GM23248 (cell line): ENCODE measurements around the gene TIMM22. TPM values are rescaled to one million over a fixed set of nuclear protein-coding genes. Genes with fewer than 3 reads are reported as not detected.
"Not testable (repeated sequence)": the region's sequence is repeated elsewhere in the genome, so short reads cannot be mapped to it uniquely, and the experiment has no call there.

Source experiments
- DNase-seq: peaks from one replicate; pipeline ENCODE4 v3.0.0-alpha.2; 2015
- H2AFZ ChIP-seq: fragments of 200-600 bp; sonication (generic); 2 replicates; pipeline ENCODE4 v1.6.1; 2016; ENCODE audit warnings: antibody characterized with exemption
- H3F3A ChIP-seq: fragments of 200-600 bp; sonication (generic); 2 replicates; pipeline ENCODE4 v1.6.1; 2016; ENCODE audit warnings: mild to moderate bottlenecking, antibody characterized with exemption, mixed run types; ENCODE audit not compliant: insufficient read depth
- H3K27ac ChIP-seq: fragments of 200-600 bp; sonication (generic); 2 replicates; pipeline ENCODE4 v1.5.1; 2016; ENCODE audit warnings: mild to moderate bottlenecking
- H3K27me3 ChIP-seq: fragments of 200-600 bp; sonication (generic); replicated peaks from 2 replicates; pipeline ENCODE4 v1.6.1; 2016; ENCODE audit warnings: mild to moderate bottlenecking; ENCODE audit not compliant: insufficient read depth
- H3K36me3 ChIP-seq: fragments of 200-600 bp; sonication (generic); 2 replicates; pipeline ENCODE4 v1.6.1; 2016; ENCODE audit warnings: low read depth, mild to moderate bottlenecking
- H3K4me1 ChIP-seq: fragments of 200-600 bp; sonication (generic); 2 replicates; pipeline ENCODE4 v1.6.1; 2016; ENCODE audit warnings: mild to moderate bottlenecking; ENCODE audit not compliant: insufficient read depth
- H3K4me2 ChIP-seq: fragments of 200-600 bp; sonication (generic); one replicate; pipeline ENCODE4 v1.6.1; 2016; ENCODE audit warnings: mild to moderate bottlenecking; ENCODE audit not compliant: unreplicated experiment
- H3K4me3 ChIP-seq: fragments of 200-600 bp; sonication (generic); 2 replicates; pipeline ENCODE4 v1.5.1; 2016; ENCODE audit warnings: mild to moderate bottlenecking
- H3K79me2 ChIP-seq: fragments of 200-600 bp; sonication (generic); 2 replicates; pipeline ENCODE4 v1.6.1; 2016; ENCODE audit warnings: mild to moderate bottlenecking; ENCODE audit not compliant: insufficient read depth
- H3K9ac ChIP-seq: fragments of 200-600 bp; sonication (generic); 2 replicates; pipeline ENCODE4 v1.6.1; 2016; ENCODE audit warnings: mild to moderate bottlenecking
- H3K9me2 ChIP-seq: fragments of 200-600 bp; sonication (generic); 2 replicates; pipeline ENCODE4 v1.6.1; 2016; ENCODE audit warnings: mixed run types, mild to moderate bottlenecking, moderate library complexity; ENCODE audit not compliant: insufficient read depth
- H3K9me3 ChIP-seq: fragments of 200-600 bp; sonication (generic); one replicate; pipeline ENCODE4 v1.6.1; 2017; ENCODE audit warnings: low read depth
- H4K20me1 ChIP-seq: fragments of 200-600 bp; sonication (generic); 2 replicates; pipeline ENCODE4 v1.6.0; 2016; ENCODE audit not compliant: insufficient read depth
- EZH2 ChIP-seq: fragments of 200-600 bp; sonication (generic); IDR thresholded peaks from 2 replicates; pipeline ENCODE4 v1.6.1; 2018; ENCODE audit warnings: antibody characterized with exemption, mild to moderate bottlenecking; ENCODE audit not compliant: insufficient read depth, poor library complexity, severe bottlenecking
- EZH2phosphoT487 ChIP-seq: fragments of 200-600 bp; sonication (generic); IDR thresholded peaks from 2 replicates; pipeline ENCODE4 v1.6.1; 2018; ENCODE audit warnings: antibody characterized with exemption, moderate library complexity, mild to moderate bottlenecking, low read depth; ENCODE audit not compliant: insufficient read depth
- WGBS, 2 experiments: methylation state at CpG; one replicate each; pipeline ENCODE4 v1.1.6; 2015 to 2017; ENCODE audit warnings: low lambda C conversion rate in 2 of 2, low coverage in 1 of 2; ENCODE audit errors: missing lambda C conversion rate in 2 of 2; 5-methylcytosine and 5-hydroxymethylcytosine counted together
- in situ Hi-C: fragments of 300-500 bp; cut with MboI; formaldehyde crosslinking; loops from 2 replicates; pipeline ENCODE4 v1.15.0; 2020
- polyA plus RNA-seq: library from polyadenylated mRNA; unstranded; fragments of >200 nt; fragmentation: Nextera tagmentation; extraction: Ambion mirVana; gene quantifications from 2 replicates; pipeline ENCODE4 v1.2.1, GENCODE V29; 2016
- total RNA-seq: library from RNA; depleted of rRNA; stranded (reverse); fragments of >200 nt; shearing (Covaris generic); gene quantifications from 2 replicates; pipeline ENCODE4 v1.2.3, GENCODE V29; 2014

TIMM22 gene
- total and polyA plus RNA-seq, 2 experiments from 2014 or later, result 19.2 to 26.1 TPM

DNA sequence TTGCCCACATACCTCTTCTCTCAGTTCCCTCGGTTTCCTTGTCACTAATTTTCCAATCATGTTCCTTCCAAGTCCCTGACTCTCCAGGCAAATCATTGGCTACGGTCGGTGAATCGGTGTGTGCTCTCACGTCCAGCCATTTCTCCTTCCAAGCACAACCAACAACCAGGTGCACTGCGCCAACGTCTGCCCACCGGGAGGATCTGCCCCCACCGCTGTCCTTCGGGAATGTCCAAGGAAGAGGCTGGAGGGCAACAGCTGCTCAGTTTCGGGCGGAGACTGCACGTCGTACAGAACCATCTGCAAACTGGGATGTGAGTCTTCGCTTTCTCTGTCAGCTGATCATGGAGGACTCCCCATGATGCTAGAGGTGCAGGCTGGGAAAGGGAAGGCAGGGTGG lies 9.0 kb upstream of the TIMM22 start:
- Histone ChIP-seq H4K20me1 (no peaks in the 10 kb centered on the region), H3K4me2 (no peak overlapping the region), H3K27ac (no peak overlapping the region), H3K4me3 (no peak overlapping the region), H3F3A (no peaks in the 10 kb centered on the region), H3K27me3 (no peaks in the 10 kb centered on the region), H3K36me3 (no peaks in the 10 kb centered on the region), H2AFZ (no peak overlapping the region), H3K9me3 (no peaks in the 10 kb centered on the region), H3K9ac (no peak overlapping the region), H3K9me2 (no peaks in the 10 kb centered on the region), H3K4me1 (no peaks in the 10 kb centered on the region), H3K79me2 (no peaks in the 10 kb centered on the region)
- in situ Hi-C loops, result no loop called here
- TF ChIP-seq EZH2phosphoT487, result no peak
- no peak for TF ChIP-seq EZH2
- 87 to 88% methylated on average over 15 of the region's 15 CpGs for WGBS, 2 experiments
- DNase-seq, result no peak

DNA sequence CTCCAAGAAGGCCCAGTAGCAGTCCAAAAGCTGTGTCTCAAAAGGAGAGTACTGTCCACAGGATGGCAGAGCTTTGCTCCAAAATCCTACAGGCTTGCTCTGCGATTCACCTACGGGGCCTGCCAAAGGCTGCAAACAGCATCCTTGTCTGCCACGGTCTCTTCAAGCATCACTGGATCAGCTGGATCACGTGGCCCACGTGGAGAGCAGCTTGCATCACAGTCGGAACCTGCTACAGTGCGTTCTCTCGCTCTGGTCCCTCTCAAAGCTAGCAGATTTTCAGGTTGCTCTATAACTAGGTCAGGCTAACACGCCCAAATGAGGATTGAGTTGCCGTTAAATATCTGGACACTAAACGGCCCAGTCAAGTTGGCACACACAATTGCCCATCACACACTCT lies 8.4 kb upstream of the TIMM22 start:
- Histone ChIP-seq H2AFZ (no peak overlapping the region), H3K4me2 (no peak overlapping the region), H4K20me1 (no peaks in the 10 kb centered on the region), H3K9me2 (no peaks in the 10 kb centered on the region), H3K36me3 (no peaks in the 10 kb centered on the region), H3K9ac (no peak overlapping the region), H3K79me2 (no peaks in the 10 kb centered on the region), H3K27me3 (no peaks in the 10 kb centered on the region), H3K4me3 (no peak overlapping the region), H3K27ac (no peak overlapping the region), H3F3A (no peaks in the 10 kb centered on the region), H3K4me1 (no peaks in the 10 kb centered on the region), H3K9me3 (no peaks in the 10 kb centered on the region)
- no peak for TF ChIP-seq EZH2
- no peak for TF ChIP-seq EZH2phosphoT487
- DNase-seq, result no peak
- in situ Hi-C loops, result no loop called here
- 70 to 83% methylated on average over 11 of the region's 11 CpGs for WGBS, 2 experiments

DNA sequence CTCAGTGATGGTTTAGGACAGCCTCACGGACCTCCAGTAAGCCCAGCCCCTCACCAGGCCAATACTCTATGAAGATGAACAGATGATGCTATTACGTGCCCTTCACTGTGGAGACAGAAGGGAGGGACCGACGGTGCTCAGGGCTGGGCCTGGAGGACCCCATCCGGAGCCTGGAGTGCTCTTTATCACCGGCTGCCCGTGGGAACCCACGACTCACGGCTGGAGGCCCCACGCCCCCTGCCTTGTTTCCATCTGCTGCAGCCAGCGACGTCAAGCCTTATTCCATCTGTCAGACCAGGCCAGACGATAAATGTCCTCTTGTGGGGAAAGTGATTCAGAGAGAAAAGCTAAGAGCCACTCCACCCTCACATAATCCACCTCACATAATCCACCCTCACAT lies 4.0 kb upstream of the TIMM22 start:
- H3K4me1 ChIP-seq, result peaks cover 2% of the 10 kb centered on the region
- H3K9me3 ChIP-seq, result no peaks in the 10 kb centered on the region
- H3K36me3 ChIP-seq, result no peaks in the 10 kb centered on the region
- no peak overlapping the region for H3K4me3 ChIP-seq
- no peak overlapping the region for H3K27ac ChIP-seq
- no peaks in the 10 kb centered on the region for H4K20me1 ChIP-seq
- in situ Hi-C loops, result no loop called here
- no peaks in the 10 kb centered on the region for H3K9me2 ChIP-seq
- H3K27me3 ChIP-seq, result no peaks in the 10 kb centered on the region
- H3K4me2 ChIP-seq, result no peak overlapping the region
- TF ChIP-seq EZH2phosphoT487, result no peak
- TF ChIP-seq EZH2, result no peak
- H3K9ac ChIP-seq, result no peak overlapping the region
- H3F3A ChIP-seq, result no peaks in the 10 kb centered on the region
- no peak for DNase-seq
- H3K79me2 ChIP-seq, result peaks cover 10% of the 10 kb centered on the region
- H2AFZ ChIP-seq, result no peak overlapping the region
- WGBS, 2 experiments, result 38 to 42% methylated on average over 13 of the region's 13 CpGs

DNA sequence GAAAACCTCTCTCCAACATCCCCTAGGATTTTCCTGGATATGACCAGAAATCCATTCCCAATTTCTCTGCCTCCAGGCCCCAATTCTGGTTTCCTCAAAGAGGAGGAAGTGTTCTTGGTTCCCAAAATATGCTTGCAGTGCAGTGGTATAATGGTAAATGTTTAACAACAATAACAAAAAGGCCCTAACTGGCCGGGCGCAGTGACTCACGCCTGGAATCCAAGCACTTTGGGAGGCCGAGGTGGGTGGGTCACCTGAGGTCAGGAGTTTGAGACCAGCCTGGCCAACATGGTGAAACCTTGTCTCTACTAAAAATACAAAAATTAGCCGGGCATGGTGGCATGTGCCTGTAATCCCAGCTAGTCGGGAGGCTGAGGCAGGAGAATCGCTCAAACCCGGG lies 1.6 kb upstream of the TIMM22 start:
- H3K27me3 ChIP-seq, H3K4me3 ChIP-seq, H4K20me1 ChIP-seq, H3K4me2 ChIP-seq, in situ Hi-C loops, H2AFZ ChIP-seq, H3K9me2 ChIP-seq, H3K36me3 ChIP-seq, DNase-seq, H3K9ac ChIP-seq, H3K9me3 ChIP-seq, H3K27ac ChIP-seq: not testable (repeated sequence)
- Histone ChIP-seq H3F3A (peaks cover 13% of the 10 kb centered on the region), H3K79me2 (peaks cover 33% of the 10 kb centered on the region), H3K4me1 (peaks cover 12% of the 10 kb centered on the region)
- WGBS, 2 experiments, result 71 to 79% methylated on average over 8 of the region's 8 CpGs

DNA sequence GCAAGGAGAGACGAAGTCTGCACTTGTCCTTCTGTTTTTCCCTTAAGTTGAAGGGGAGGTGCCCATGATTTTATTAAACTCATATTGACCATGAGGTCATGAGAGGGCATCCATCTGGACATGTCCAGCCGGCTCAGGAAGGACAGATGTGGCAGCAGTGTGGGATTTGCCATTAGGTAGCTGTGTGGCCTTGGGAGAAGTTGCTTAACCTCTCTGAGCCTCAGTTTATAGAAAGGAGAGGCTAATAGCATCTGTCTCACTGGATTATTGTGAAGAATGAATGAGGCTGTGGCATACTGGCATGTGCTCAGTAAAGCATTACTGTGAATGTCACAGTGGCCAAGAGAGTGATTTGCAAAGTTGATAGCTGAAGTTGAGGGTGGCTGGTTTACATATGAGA lies 1.2 kb downstream of the TIMM22 start:
- WGBS, 2 experiments, result 3 to 12% methylated on average over 2 of the region's 2 CpGs
- H3K9me3 ChIP-seq, result no peaks in the 10 kb centered on the region
- H3K4me2 ChIP-seq, result peak overlapping the region; percentile 92
- no peaks in the 10 kb centered on the region for H3K9me2 ChIP-seq
- H4K20me1 ChIP-seq, result no peaks in the 10 kb centered on the region; the same call in 1 of the 2 replicates
- H3K27me3 ChIP-seq, result no peaks in the 10 kb centered on the region
- peaks cover 38% of the 10 kb centered on the region for H3K79me2 ChIP-seq
- no peak for TF ChIP-seq EZH2phosphoT487
- TF ChIP-seq EZH2, result no peak
- no peak overlapping the region for H2AFZ ChIP-seq
- peaks cover 38% of the 10 kb centered on the region for H3F3A ChIP-seq
- in situ Hi-C loops, result no loop called here
- H3K4me3 ChIP-seq, result peak overlapping the region; percentile 99
- DNase-seq, result no peak
- peak overlapping the region; percentile 99 for H3K9ac ChIP-seq
- H3K4me1 ChIP-seq, result peaks cover 38% of the 10 kb centered on the region
- peak overlapping the region; percentile 92 for H3K27ac ChIP-seq
- H3K36me3 ChIP-seq, result peaks cover 17% of the 10 kb centered on the region; the same call in 1 of the 2 replicates
